Gastrocnemius medialis (tissue), 4 donors: Measurements from ENCODE around the gene TRIM63.

Experiments used
- POLR2A ChIP-seq, 2 donors: fragments of 450-650 bp; IDR thresholded peaks; one replicate each; pipeline ENCODE4 v1.6.1; 2017; ENCODE audit warnings: antibody characterized with exemption in 2 of 2, mild to moderate bottlenecking in 2 of 2, moderate library complexity in 2 of 2
- TF ChIP-seq, protein P1 (sequence below), 5 experiments: fragments of 450-650 bp in 3 of 5; fragments of 200-600 bp in 2 of 5; sonication (generic) in 2 of 5; IDR thresholded peaks in 4 of 5; conservative IDR thresholded peaks in 1 of 5; 1 replicate in 4 of 5; 2 replicates in 1 of 5; pipeline ENCODE4 v1.5.1; 2016 to 2019; ENCODE audit warnings: antibody characterized with exemption in 5 of 5, mild to moderate bottlenecking in 3 of 5, moderate library complexity in 3 of 5

DNA sequence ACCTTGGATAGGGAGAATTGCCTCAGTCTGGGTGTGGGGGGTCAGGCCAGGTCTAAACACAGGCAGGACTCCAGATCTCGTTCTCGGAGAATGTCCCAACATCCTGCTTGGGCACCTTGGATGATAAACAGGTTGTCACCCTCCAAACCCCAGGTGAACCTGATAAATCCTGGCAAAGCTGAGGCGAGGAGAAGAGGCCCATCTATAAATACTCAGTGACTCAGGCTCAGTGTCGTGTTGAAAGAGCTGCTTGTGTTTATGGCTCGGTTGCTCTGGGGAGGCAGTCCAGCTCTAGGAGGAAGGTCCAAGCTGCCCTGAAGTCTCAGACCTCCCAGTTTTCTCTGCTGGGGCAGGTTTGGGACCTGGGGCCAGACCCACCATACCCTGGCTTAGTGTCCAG is 15.8 kb upstream of the TRIM63 start:
- TF ChIP-seq, protein P1, sequence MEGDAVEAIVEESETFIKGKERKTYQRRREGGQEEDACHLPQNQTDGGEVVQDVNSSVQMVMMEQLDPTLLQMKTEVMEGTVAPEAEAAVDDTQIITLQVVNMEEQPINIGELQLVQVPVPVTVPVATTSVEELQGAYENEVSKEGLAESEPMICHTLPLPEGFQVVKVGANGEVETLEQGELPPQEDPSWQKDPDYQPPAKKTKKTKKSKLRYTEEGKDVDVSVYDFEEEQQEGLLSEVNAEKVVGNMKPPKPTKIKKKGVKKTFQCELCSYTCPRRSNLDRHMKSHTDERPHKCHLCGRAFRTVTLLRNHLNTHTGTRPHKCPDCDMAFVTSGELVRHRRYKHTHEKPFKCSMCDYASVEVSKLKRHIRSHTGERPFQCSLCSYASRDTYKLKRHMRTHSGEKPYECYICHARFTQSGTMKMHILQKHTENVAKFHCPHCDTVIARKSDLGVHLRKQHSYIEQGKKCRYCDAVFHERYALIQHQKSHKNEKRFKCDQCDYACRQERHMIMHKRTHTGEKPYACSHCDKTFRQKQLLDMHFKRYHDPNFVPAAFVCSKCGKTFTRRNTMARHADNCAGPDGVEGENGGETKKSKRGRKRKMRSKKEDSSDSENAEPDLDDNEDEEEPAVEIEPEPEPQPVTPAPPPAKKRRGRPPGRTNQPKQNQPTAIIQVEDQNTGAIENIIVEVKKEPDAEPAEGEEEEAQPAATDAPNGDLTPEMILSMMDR (IDR thresholded peaks at IDR 0.05 in 4 of 5, conservative IDR thresholded peaks at IDR 0.05 in 1 of 5) = no peak
- peak; percentile 68 to 81 for TF ChIP-seq POLR2A (IDR thresholded peaks at IDR 0.05)
